Activated CD8-positive, alpha-beta memory T cell treated with anti-CD3 and anti-CD28 coated beads for 1 hour (primary cell): Measurements from ENCODE around the gene BARHL1.

Source experiments
- DNase-seq, 2 donors: peaks; one replicate each; pipeline ENCODE4 v3.0.0-alpha.2; 2020; ENCODE audit warnings: low read depth in 1 of 2; ENCODE audit errors: extremely low read depth in 1 of 2

The BARHL1 gene

GRCh38 chr9:132609184-132609583, 26.8 kb downstream of the BARHL1 start:
- DNase-seq: no peak

- DNase-seq: no peak
Observed at GRCh38 chr9:132609829-132610228, 27.4 kb downstream of the BARHL1 start.

- DNase-seq: no peak
Observed at GRCh38 chr9:132610661-132611060, 28.3 kb downstream of the BARHL1 start.

GRCh38 chr9:132614324-132614723, 31.9 kb downstream of the BARHL1 start:
- no peak for DNase-seq

GRCh38 chr9:132615774-132616173, 33.4 kb downstream of the BARHL1 start:
- no peak for DNase-seq

- DNase-seq: no peak
Observed at GRCh38 chr9:132616725-132617124, 34.3 kb downstream of the BARHL1 start.

GRCh38 chr9:132622159-132622558, 39.8 kb downstream of the BARHL1 start:
- no peak for DNase-seq

GRCh38 chr9:132626285-132626684, 43.9 kb downstream of the BARHL1 start:
- no peak for DNase-seq

- no peak for DNase-seq
Observed at GRCh38 chr9:132627106-132627505, 44.7 kb downstream of the BARHL1 start.

- no peak for DNase-seq
Observed at GRCh38 chr9:132627594-132627993, 45.2 kb downstream of the BARHL1 start.

- no peak for DNase-seq
Observed at GRCh38 chr9:132628746-132629145, 46.3 kb downstream of the BARHL1 start.

- no peak for DNase-seq
Observed at GRCh38 chr9:132630116-132630515, 47.7 kb downstream of the BARHL1 start.

GRCh38 chr9:132630811-132631210, 48.4 kb downstream of the BARHL1 start:
- DNase-seq: no peak

- DNase-seq: no peak
Observed at GRCh38 chr9:132631280-132631679, 48.9 kb downstream of the BARHL1 start.

- DNase-seq: no peak
Observed at GRCh38 chr9:132631685-132632084, 49.3 kb downstream of the BARHL1 start.

- no peak for DNase-seq
Observed at GRCh38 chr9:132632413-132633129, 50.2 kb downstream of the BARHL1 start.

GRCh38 chr9:132634327-132634726, 51.9 kb downstream of the BARHL1 start:
- DNase-seq: no peak

- no peak for DNase-seq
Observed at GRCh38 chr9:132637351-132637750, 54.9 kb downstream of the BARHL1 start.

- no peak for DNase-seq
Observed at GRCh38 chr9:132637801-132638200, 55.4 kb downstream of the BARHL1 start.

GRCh38 chr9:132638240-132638639, 55.8 kb downstream of the BARHL1 start:
- DNase-seq: no peak

- DNase-seq: no peak
Observed at GRCh38 chr9:132639322-132639721, 56.9 kb downstream of the BARHL1 start.
